IPS-20b (cell line): ENCODE results near the gene SIT1.
A peak's percentile ranks its signal among the peaks of the same experiment; 100 is the strongest.

Experiments
- H3K27ac ChIP-seq: one replicate; pipeline ENCODE4 v1.5.1; 2013; ENCODE audit warnings: low read length
- H3K27me3 ChIP-seq: 2 replicates; pipeline ENCODE4 v1.6.1; 2013; ENCODE audit warnings: mild to moderate bottlenecking, low read length, inconsistent platforms; ENCODE audit not compliant: insufficient read depth
- H3K36me3 ChIP-seq: 2 replicates; pipeline ENCODE4 v1.6.1; 2013; ENCODE audit warnings: low read depth, mild to moderate bottlenecking, inconsistent platforms, low read length, moderate library complexity; ENCODE audit not compliant: insufficient read depth
- H3K4me1 ChIP-seq: 2 replicates; pipeline ENCODE4 v1.6.1; 2013; ENCODE audit warnings: mild to moderate bottlenecking, control low read depth, inconsistent platforms, low read length, moderate library complexity; ENCODE audit not compliant: insufficient read depth
- H3K4me3 ChIP-seq: 2 replicates; pipeline ENCODE4 v1.5.1; 2013; ENCODE audit warnings: mild to moderate bottlenecking, low read length, inconsistent platforms
- H3K9ac ChIP-seq: 2 replicates; pipeline ENCODE4 v1.6.1; 2013; ENCODE audit warnings: low read depth, mild to moderate bottlenecking, inconsistent platforms, low read length, moderate library complexity
- H3K9me3 ChIP-seq: 2 replicates; pipeline ENCODE4 v1.6.1; 2013; ENCODE audit warnings: mild to moderate bottlenecking, low read depth, low read length, inconsistent platforms; ENCODE audit not compliant: insufficient read depth

Gene SIT1

DNA sequence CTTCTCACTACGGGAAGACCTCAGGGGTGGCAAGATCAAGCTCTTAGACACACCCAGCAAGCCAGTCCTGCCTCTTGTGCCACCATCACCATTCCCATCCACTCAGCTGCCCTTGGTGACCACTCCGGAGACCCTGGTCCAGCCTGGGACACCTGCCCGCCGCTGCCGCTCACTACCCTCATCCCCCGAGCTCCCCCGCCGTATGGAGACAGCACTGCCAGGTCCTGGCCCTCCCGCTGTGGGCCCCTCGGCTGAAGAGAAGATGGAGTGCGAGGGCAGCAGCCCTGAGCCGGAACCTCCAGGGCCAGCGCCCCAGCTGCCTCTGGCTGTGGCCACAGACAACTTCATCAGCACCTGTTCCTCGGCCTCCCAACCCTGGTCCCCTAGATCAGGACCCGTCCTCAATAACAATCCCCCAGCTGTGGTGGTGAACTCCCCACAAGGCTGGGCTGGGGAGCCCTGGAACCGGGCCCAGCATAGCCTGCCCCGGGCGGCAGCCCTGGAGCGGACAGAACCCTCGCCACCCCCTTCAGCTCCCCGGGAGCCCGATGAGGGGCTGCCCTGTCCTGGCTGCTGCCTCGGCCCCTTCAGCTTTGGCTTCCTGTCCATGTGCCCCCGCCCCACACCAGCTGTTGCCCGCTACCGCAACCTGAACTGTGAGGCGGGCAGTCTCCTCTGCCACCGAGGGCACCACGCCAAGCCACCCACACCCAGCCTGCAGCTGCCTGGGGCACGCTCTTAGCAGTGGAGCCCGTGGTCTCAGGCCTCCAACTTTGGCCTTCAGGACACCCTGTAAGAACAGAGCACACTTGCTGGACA is 41.5 kb downstream of the SIT1 start:
- peaks cover 2% of the 10 kb centered on the region; the same call in 1 of the 2 replicates for H3K27me3 ChIP-seq
- H3K36me3 ChIP-seq = peaks cover 32% of the 10 kb centered on the region
- no peaks in the 10 kb centered on the region for H3K9me3 ChIP-seq
- peaks cover 6% of the 10 kb centered on the region for H3K4me1 ChIP-seq
- no peak overlapping the region for H3K27ac ChIP-seq
- no peak overlapping the region for H3K4me3 ChIP-seq
- no peak overlapping the region for H3K9ac ChIP-seq

DNA sequence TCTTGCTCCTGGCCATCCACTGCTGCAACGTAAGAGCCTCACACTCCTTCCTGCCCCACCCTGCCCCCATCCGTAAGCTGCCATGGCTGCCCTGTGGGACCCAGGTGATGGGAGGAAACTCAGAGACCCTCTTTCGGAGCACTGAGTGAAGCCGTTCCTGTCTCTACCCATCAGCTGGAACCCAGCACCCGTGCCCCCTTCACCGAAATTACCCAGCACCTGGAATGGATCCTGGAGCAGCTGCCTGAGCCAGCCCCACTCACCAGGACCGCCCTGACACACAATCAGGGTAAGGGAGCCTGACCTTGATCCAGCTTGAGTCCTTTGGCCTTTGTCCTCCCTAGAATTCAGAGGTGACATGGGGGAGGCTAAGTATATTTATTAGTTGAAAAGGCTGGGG is 42.5 kb downstream of the SIT1 start:
- Histone ChIP-seq H3K4me1 (peaks cover 6% of the 10 kb centered on the region), H3K9me3 (no peaks in the 10 kb centered on the region), H3K27me3 (no peaks in the 10 kb centered on the region; the same call in 1 of the 2 replicates), H3K9ac (no peak overlapping the region), H3K4me3 (no peak overlapping the region), H3K36me3 (peaks cover 32% of the 10 kb centered on the region), H3K27ac (no peak overlapping the region)

DNA sequence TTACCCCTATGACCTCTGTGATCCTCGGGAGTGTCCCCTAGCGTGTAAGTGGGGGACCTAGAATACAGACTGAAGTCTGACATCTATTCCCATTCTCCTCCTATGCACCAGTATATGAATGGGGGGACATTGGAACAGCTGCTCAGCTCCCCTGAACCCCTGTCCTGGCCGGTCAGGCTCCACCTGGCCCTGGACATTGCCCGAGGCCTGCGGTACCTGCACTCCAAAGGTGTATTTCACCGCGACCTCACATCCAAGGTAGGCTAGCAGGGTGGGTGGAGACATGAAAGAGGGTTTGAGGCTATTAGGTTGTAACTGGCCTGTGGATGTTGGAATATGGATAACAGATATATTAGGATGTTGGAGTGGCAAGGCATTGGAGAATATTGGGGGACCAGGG is 44.0 kb downstream of the SIT1 start:
- Histone ChIP-seq H3K9ac (no peak overlapping the region), H3K27me3 (no peaks in the 10 kb centered on the region), H3K9me3 (no peaks in the 10 kb centered on the region), H3K4me1 (peaks cover 6% of the 10 kb centered on the region), H3K4me3 (no peak overlapping the region), H3K36me3 (peaks cover 32% of the 10 kb centered on the region), H3K27ac (no peak overlapping the region)

DNA sequence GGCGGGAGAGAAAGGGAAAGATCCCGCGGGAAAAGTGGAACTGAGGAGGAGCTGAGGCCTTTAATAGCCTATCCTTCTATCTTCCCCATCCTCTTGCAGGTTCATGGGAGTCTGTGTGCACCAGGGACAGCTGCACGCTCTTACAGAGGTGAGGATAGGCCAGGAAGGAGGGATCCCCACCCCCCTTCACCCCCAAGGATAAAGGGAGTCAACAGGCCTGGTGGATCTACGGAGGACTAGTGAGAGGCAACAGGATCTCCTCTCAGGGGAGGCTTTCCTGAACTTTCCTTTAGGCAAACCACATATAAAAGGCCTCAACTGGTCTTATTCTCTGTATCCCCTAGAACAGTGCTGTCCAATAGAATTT is 44.6 kb downstream of the SIT1 start:
- no peaks in the 10 kb centered on the region for H3K9me3 ChIP-seq
- peak overlapping the region; percentile 91 for H3K4me3 ChIP-seq
- no peak overlapping the region for H3K27ac ChIP-seq
- no peaks in the 10 kb centered on the region for H3K27me3 ChIP-seq
- peaks cover 6% of the 10 kb centered on the region for H3K4me1 ChIP-seq
- peak overlapping the region; percentile 73; the same call in 1 of the 2 replicates for H3K9ac ChIP-seq
- H3K36me3 ChIP-seq = peaks cover 32% of the 10 kb centered on the region

DNA sequence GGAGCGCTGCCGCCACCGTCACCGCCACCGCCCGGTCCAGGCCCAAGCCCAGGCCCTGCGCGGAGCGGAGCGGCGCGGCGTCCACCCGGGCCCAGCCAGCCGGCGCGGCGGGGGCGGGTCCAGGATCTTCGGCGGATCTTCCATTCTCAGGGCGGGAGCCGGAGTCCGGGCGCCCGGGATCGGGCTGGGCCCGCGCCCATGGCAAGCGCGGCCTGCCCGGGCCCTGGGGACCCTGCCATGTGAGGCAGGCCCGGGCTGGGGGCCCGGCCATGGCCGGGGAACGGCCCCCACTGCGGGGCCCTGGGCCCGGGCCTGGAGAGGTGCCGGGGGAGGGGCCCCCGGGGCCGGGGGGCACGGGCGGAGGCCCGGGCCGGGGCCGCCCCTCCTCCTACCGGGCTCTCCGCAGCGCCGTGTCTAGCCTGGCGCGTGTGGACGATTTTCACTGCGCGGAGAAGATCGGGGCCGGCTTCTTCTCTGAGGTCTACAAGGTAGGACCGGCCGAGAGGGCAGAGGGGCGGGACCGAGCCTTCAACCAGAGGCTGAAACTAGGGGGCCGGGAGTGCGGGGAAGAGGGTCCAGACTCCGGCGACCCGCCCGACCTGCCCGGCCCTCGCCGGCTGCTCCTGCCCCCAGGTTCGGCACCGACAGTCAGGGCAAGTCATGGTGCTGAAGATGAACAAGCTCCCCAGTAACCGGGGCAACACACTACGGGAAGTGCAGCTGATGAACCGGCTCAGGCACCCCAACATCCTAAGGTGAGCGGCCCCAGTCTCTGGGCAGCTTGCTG is 45.2 kb downstream of the SIT1 start:
- H3K4me1 ChIP-seq = peaks cover 6% of the 10 kb centered on the region
- no peaks in the 10 kb centered on the region for H3K9me3 ChIP-seq
- H3K36me3 ChIP-seq = peaks cover 32% of the 10 kb centered on the region
- H3K4me3 ChIP-seq = peak overlapping the region; percentile 91
- H3K27ac ChIP-seq = no peak overlapping the region
- peak overlapping the region; percentile 73; the same call in 1 of the 2 replicates for H3K9ac ChIP-seq
- H3K27me3 ChIP-seq = no peaks in the 10 kb centered on the region

DNA sequence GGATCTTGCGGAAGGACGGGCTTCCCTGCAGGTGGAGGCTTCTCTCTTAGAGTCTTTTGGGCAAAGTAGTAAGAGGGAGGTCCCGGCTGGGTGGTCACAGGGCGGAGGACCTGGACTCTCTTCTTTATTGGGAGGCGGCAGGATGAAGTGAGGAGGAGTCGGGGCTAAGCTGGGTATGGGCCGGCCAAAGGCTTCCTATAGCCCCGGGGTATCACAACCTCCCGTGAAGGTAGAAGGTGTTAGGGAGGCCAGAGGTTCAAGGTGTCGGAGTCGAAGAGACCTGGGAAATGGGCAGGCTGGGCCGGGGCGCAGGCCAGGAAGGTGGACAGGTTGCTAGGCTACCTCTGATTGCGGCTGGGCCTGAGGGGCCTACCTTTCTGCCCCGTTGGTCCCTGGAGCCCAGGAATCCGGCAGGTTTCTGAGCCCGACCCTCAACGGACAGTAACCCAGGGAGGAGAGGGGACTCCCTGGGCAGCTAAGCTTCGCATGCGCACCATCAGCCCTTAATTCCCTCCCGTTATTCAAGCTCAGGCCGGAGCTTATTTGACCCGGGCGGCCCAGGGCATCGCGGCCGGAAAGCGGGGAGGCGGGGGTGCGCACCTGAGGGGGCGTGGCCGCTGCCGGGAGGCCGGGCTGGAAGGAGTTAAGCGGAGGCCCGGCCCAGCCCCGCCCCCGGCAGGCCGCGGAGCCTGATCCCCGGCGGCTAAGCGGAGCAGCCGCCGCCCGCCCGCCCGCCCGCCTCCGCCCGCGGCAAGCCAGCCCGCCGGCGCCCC is 46.0 kb downstream of the SIT1 start, which contains the start of gene TESK1:
TESK1 (plus strand) TSS at position 685 of the 773 bp plus-strand sequence. CDS start 358 bp downstream, outside the sequence.
- Histone ChIP-seq H3K27ac (no peak within 1 kb of the TSS), H3K9me3 (no peaks in the 10 kb centered on the region), H3K4me3 (peak within 1 kb of the TSS; percentile 91), H3K36me3 (peaks cover 29% of the 10 kb centered on the region), H3K27me3 (no peaks in the 10 kb centered on the region), H3K4me1 (peaks cover 11% of the 10 kb centered on the region), H3K9ac (peak within 1 kb of the TSS; percentile 73; the same call in 1 of the 2 replicates)

DNA sequence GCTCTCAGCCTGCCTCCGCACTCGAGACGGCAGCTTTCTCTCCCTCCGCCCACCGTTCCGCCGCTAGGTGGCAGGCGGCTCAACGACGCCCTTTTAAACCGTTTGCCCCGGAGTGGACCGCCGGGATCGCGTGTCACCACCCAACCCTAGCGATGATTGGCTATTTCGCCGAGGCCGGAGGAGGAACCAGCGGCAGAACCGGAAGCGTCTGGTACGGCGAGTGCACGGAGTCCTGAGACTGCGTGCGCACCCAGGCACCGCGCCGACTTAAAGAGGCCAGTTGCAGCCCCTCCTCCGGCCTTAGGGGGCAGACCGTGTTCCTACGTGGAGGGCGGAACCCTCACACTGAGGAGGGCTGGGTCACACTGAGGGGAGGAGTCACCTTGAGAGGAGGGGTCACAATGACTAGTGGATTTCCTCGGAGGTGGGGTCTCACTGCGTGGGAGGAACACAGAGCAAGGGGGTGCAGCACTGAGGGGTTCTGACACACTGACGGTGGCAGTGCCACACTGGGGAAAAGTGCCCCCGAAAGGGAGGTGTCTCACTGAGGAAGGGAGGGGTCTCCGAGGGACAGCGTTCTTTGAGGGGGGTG is 46.6 kb downstream of the SIT1 start:
- H3K9ac ChIP-seq = peak overlapping the region; percentile 65; the same call in 1 of the 2 replicates
- peaks cover 16% of the 10 kb centered on the region for H3K4me1 ChIP-seq
- H3K36me3 ChIP-seq = peaks cover 22% of the 10 kb centered on the region
- peak overlapping the region; percentile 69 for H3K4me3 ChIP-seq
- H3K27ac ChIP-seq = no peak overlapping the region
- no peaks in the 10 kb centered on the region for H3K27me3 ChIP-seq
- H3K9me3 ChIP-seq = no peaks in the 10 kb centered on the region

DNA sequence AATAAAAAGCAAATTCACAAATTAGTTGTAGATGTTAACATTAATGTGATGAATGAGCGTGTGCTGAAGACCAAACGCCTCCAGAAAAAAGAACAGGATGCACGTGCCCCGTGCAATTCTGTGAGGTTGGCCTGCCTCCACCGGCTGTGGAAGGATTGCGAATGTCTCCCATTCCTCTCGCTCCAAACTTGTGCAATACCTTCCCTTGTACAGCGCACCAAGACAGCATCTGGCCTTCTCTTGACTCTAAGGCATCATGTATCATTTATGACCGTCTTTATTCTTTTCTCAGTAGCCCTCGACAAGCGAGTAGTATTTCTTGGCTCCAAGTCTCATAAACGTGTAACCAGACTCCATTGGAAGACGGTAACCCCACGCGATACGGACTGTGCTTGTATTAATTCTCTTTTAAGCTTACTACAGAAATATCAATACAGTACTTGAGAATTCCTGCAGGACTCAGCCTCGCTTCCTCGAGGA is 47.2 kb downstream of the SIT1 start:
- Histone ChIP-seq H3K27ac (no peak overlapping the region), H3K36me3 (peaks cover 17% of the 10 kb centered on the region), H3K9ac (peak overlapping the region; percentile 61; the same call in 1 of the 2 replicates)

DNA sequence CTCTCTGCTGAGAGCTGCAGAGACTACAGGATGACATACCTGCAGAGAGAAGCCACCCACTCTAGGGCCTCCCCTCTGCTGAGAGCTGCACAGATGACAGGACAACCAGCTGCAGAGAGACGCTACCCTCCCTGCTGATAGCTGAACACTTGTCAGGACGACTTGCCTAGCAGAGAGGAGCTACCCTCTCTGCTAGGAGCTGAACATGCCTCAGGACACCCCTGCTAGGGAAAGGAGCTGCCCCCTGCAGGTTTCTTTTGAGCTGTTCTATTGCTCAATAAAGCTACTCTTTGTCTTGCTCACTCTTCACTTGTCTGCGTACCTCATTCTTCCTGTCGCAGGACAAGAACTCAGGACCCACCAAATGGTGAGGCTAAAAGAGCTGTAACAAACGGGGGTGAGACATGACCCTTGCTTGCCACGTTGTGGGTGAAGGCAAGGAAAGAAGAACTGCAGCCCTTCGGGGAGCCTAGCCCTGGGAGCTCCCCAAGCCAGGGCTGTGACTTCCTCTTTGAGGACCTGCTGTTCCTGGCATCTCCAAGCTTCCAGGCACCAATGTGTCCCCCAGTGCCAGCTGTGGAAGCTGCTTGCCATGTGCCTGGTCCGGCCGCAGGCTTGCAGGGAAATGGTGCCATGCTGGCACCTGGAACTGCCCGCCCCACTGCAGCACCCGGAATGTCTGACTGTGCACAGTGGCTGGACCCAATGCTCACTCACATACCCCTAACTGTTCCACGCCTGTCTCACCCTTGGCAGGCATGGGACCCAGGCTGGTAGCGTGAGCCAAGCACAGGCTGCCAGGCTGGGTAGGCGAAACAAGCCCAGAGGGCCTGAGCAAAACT is 50.7 kb downstream of the SIT1 start:
- Histone ChIP-seq H3K27me3 (no peaks in the 10 kb centered on the region), H3K4me3 (no peak overlapping the region), H3K9ac (no peak overlapping the region), H3K9me3 (no peaks in the 10 kb centered on the region), H3K27ac (no peak overlapping the region), H3K36me3 (no peaks in the 10 kb centered on the region), H3K4me1 (peaks cover 11% of the 10 kb centered on the region)

More for the DNA sequence above, 47.2 kb downstream of the SIT1 start:
- H3K9me3 ChIP-seq = no peaks in the 10 kb centered on the region
- peaks cover 17% of the 10 kb centered on the region for H3K4me1 ChIP-seq
- peak overlapping the region; percentile 63 for H3K4me3 ChIP-seq
- no peaks in the 10 kb centered on the region for H3K27me3 ChIP-seq
